HEK293 (cell line): Measurements from ENCODE around the gene ZNF112.

Experiments used
- BCL11A ChIP-seq: fragments of 450-650 bp; formaldehyde crosslinking; IDR thresholded peaks from 2 replicates; pipeline ENCODE4 v1.5.1; 2016; ENCODE audit warnings: low read depth, missing biosample characterization, missing genetic modification characterization
- HOXA7 ChIP-seq: sonication (generic); formaldehyde crosslinking; IDR thresholded peaks from 2 replicates; pipeline ENCODE4 v1.8.1; 2022; ENCODE audit warnings: missing genetic modification reagents, borderline replicate concordance
- KLF1 ChIP-seq: fragments of 450-650 bp; formaldehyde crosslinking; IDR thresholded peaks from 2 replicates; pipeline ENCODE4 v1.5.1; 2016; ENCODE audit warnings: missing biosample characterization, missing genetic modification characterization
- SCRT2 ChIP-seq: fragments of 450-650 bp; formaldehyde crosslinking; IDR thresholded peaks from 2 replicates; pipeline ENCODE4 v1.5.1; 2016; ENCODE audit warnings: missing biosample characterization, missing genetic modification characterization
- WT1 ChIP-seq: fragments of 450-650 bp; formaldehyde crosslinking; IDR thresholded peaks from 2 replicates; pipeline ENCODE4 v1.5.1; 2016; ENCODE audit warnings: missing biosample characterization, missing genetic modification characterization
- ZBTB17 ChIP-seq: fragments of 450-650 bp; formaldehyde crosslinking; IDR thresholded peaks from 2 replicates; pipeline ENCODE4 v1.5.1; 2016; ENCODE audit warnings: missing biosample characterization, missing genetic modification characterization
- ZBTB20 ChIP-seq: fragments of 450-650 bp; formaldehyde crosslinking; IDR thresholded peaks from 2 replicates; pipeline ENCODE4 v1.5.1; 2016; ENCODE audit warnings: missing biosample characterization, missing genetic modification characterization
- ZBTB21 ChIP-seq: fragments of 450-650 bp; formaldehyde crosslinking; IDR thresholded peaks from 2 replicates; pipeline ENCODE4 v1.5.1; 2017; ENCODE audit warnings: missing biosample characterization, missing genetic modification characterization
- ZNF121 ChIP-seq: fragments of 450-650 bp; formaldehyde crosslinking; IDR thresholded peaks from 2 replicates; pipeline ENCODE4 v1.5.1; 2016; ENCODE audit warnings: missing biosample characterization, missing genetic modification characterization
- ZNF146 ChIP-seq: fragments of 450-650 bp; formaldehyde crosslinking; IDR thresholded peaks from 2 replicates; pipeline ENCODE4 v1.5.1; 2016; ENCODE audit warnings: missing biosample characterization, missing genetic modification characterization
- ZNF214 ChIP-seq: fragments of 450-650 bp; formaldehyde crosslinking; IDR thresholded peaks from 2 replicates; pipeline ENCODE4 v1.5.1; 2017; ENCODE audit warnings: missing biosample characterization, mild to moderate bottlenecking, missing genetic modification characterization, borderline replicate concordance
- ZNF24 ChIP-seq: fragments of 450-650 bp; formaldehyde crosslinking; IDR thresholded peaks from 2 replicates; pipeline ENCODE4 v1.5.1; 2016; ENCODE audit warnings: missing biosample characterization, missing genetic modification characterization
- ZNF302 ChIP-seq: fragments of 450-650 bp; formaldehyde crosslinking; IDR thresholded peaks from 2 replicates; pipeline ENCODE4 v1.5.1; 2016; ENCODE audit warnings: missing biosample characterization, missing genetic modification characterization, low read depth
- ZNF335 ChIP-seq: fragments of 450-650 bp; formaldehyde crosslinking; conservative IDR thresholded peaks from 2 replicates; pipeline ENCODE4 v1.5.1; 2016; ENCODE audit warnings: missing biosample characterization, missing genetic modification characterization
- ZNF394 ChIP-seq: fragments of 450-650 bp; formaldehyde crosslinking; IDR thresholded peaks from 2 replicates; pipeline ENCODE4 v1.5.1; 2016; ENCODE audit warnings: missing biosample characterization, missing genetic modification characterization, mild to moderate bottlenecking, moderate library complexity, borderline replicate concordance
- ZNF560 ChIP-seq: fragments of 450-650 bp; formaldehyde crosslinking; IDR thresholded peaks from 2 replicates; pipeline ENCODE4 v1.5.1; 2017; ENCODE audit warnings: missing biosample characterization, missing genetic modification characterization, borderline replicate concordance
- TF ChIP-seq, protein P1 (sequence below): IDR thresholded peaks from 2 replicates; pipeline ENCODE4 v1.6.1; 2011; ENCODE audit warnings: mild to moderate bottlenecking, low read depth, low read length, borderline replicate concordance
- TF ChIP-seq, protein P2 (sequence below): fragments of 450-650 bp; formaldehyde crosslinking; IDR thresholded peaks from 2 replicates; pipeline ENCODE4 v1.5.1; 2016; ENCODE audit warnings: missing biosample characterization, missing genetic modification characterization, borderline replicate concordance
- TF ChIP-seq, protein P3 (sequence below): fragments of 450-650 bp; formaldehyde crosslinking; conservative IDR thresholded peaks from 2 replicates; pipeline ENCODE4 v1.5.1; 2016; ENCODE audit warnings: low read depth, missing biosample characterization, missing genetic modification characterization
- TF ChIP-seq, protein P4 (sequence below): fragments of 450-650 bp; formaldehyde crosslinking; IDR thresholded peaks from 2 replicates; pipeline ENCODE4 v1.5.1; 2016; ENCODE audit warnings: missing biosample characterization, missing genetic modification characterization
- TF ChIP-seq, protein P5 (sequence below): fragments of 450-650 bp; formaldehyde crosslinking; IDR thresholded peaks from 2 replicates; pipeline ENCODE4 v1.5.0; 2017; ENCODE audit warnings: missing biosample characterization, missing genetic modification characterization, borderline replicate concordance

ZNF112 gene

DNA sequence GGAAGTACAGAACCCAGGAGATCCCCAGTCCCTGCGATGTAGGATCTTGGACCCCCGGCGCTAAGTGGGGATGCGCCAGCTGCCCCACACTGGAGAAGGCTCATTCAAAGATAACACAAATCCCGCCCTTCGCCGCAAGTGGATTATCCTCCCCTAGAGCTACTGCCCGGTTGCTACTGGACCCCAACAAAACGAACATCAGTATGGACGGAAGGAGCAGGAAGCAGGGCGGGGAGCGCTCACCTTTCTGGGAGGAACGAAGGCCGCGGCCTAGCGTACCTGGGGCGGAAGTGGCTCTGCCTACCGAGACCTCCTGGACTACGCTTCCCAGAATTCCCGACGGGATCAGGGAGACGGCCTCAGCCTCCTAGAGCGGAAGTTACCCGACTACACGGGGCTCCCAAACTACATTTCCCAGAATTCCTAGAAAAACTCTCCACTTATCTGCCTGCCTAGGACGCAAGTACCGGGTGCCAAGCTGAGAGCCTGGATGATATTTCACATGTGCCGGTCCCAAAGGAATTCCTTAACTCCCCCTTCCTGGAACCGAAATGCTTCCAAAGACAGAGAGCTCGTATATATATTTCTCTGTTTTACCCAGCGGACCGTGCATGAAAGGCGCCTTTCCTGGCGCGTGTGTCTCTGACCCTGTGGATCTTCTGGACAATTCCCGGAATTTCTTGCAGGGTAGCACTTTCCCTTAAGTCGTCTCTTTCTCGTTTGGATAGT is at the start of gene ZNF112 (continued):
- TF ChIP-seq ZNF394 (tag by site-specific recombination), result no peak
- no peak for TF ChIP-seq ZNF214
- TF ChIP-seq HOXA7 (CRISPR knock-in tag), result no peak
- TF ChIP-seq KLF1 (tag by site-specific recombination), result no peak
- no peak for TF ChIP-seq SCRT2 (tag by site-specific recombination)
- TF ChIP-seq ZNF302 (tag by site-specific recombination), result no peak
- TF ChIP-seq, protein P1, sequence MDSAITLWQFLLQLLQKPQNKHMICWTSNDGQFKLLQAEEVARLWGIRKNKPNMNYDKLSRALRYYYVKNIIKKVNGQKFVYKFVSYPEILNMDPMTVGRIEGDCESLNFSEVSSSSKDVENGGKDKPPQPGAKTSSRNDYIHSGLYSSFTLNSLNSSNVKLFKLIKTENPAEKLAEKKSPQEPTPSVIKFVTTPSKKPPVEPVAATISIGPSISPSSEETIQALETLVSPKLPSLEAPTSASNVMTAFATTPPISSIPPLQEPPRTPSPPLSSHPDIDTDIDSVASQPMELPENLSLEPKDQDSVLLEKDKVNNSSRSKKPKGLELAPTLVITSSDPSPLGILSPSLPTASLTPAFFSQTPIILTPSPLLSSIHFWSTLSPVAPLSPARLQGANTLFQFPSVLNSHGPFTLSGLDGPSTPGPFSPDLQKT, result no peak
- TF ChIP-seq, protein P2, sequence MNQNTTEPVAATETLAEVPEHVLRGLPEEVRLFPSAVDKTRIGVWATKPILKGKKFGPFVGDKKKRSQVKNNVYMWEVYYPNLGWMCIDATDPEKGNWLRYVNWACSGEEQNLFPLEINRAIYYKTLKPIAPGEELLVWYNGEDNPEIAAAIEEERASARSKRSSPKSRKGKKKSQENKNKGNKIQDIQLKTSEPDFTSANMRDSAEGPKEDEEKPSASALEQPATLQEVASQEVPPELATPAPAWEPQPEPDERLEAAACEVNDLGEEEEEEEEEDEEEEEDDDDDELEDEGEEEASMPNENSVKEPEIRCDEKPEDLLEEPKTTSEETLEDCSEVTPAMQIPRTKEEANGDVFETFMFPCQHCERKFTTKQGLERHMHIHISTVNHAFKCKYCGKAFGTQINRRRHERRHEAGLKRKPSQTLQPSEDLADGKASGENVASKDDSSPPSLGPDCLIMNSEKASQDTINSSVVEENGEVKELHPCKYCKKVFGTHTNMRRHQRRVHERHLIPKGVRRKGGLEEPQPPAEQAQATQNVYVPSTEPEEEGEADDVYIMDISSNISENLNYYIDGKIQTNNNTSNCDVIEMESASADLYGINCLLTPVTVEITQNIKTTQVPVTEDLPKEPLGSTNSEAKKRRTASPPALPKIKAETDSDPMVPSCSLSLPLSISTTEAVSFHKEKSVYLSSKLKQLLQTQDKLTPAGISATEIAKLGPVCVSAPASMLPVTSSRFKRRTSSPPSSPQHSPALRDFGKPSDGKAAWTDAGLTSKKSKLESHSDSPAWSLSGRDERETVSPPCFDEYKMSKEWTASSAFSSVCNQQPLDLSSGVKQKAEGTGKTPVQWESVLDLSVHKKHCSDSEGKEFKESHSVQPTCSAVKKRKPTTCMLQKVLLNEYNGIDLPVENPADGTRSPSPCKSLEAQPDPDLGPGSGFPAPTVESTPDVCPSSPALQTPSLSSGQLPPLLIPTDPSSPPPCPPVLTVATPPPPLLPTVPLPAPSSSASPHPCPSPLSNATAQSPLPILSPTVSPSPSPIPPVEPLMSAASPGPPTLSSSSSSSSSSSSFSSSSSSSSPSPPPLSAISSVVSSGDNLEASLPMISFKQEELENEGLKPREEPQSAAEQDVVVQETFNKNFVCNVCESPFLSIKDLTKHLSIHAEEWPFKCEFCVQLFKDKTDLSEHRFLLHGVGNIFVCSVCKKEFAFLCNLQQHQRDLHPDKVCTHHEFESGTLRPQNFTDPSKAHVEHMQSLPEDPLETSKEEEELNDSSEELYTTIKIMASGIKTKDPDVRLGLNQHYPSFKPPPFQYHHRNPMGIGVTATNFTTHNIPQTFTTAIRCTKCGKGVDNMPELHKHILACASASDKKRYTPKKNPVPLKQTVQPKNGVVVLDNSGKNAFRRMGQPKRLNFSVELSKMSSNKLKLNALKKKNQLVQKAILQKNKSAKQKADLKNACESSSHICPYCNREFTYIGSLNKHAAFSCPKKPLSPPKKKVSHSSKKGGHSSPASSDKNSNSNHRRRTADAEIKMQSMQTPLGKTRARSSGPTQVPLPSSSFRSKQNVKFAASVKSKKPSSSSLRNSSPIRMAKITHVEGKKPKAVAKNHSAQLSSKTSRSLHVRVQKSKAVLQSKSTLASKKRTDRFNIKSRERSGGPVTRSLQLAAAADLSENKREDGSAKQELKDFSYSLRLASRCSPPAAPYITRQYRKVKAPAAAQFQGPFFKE (tag by site-specific recombination), result no peak
- TF ChIP-seq, protein P3, sequence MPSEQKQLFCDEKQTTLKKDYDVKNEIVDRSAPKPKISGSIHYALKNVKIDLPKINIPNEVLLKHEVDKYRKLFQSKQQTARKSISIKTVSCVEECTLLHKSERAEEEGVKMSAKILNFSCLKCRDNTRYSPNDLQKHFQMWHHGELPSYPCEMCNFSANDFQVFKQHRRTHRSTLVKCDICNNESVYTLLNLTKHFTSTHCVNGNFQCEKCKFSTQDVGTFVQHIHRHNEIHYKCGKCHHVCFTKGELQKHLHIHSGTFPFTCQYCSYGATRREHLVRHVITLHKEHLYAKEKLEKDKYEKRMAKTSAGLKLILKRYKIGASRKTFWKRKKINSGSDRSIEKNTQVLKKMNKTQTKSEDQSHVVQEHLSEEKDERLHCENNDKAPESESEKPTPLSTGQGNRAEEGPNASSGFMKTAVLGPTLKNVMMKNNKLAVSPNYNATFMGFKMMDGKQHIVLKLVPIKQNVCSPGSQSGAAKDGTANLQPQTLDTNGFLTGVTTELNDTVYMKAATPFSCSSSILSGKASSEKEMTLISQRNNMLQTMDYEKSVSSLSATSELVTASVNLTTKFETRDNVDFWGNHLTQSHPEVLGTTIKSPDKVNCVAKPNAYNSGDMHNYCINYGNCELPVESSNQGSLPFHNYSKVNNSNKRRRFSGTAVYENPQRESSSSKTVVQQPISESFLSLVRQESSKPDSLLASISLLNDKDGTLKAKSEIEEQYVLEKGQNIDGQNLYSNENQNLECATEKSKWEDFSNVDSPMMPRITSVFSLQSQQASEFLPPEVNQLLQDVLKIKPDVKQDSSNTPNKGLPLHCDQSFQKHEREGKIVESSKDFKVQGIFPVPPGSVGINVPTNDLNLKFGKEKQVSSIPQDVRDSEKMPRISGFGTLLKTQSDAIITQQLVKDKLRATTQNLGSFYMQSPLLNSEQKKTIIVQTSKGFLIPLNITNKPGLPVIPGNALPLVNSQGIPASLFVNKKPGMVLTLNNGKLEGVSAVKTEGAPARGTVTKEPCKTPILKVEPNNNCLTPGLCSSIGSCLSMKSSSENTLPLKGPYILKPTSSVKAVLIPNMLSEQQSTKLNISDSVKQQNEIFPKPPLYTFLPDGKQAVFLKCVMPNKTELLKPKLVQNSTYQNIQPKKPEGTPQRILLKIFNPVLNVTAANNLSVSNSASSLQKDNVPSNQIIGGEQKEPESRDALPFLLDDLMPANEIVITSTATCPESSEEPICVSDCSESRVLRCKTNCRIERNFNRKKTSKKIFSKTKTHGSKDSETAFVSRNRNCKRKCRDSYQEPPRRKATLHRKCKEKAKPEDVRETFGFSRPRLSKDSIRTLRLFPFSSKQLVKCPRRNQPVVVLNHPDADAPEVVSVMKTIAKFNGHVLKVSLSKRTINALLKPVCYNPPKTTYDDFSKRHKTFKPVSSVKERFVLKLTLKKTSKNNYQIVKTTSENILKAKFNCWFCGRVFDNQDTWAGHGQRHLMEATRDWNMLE (tag by site-specific recombination), result peak; percentile 77; the same call in 1 of the 2 replicates
- TF ChIP-seq ZBTB17, result peak; percentile 93
- no peak for TF ChIP-seq ZNF146
- no peak for TF ChIP-seq ZNF24 (tag by site-specific recombination)
- TF ChIP-seq WT1, result no peak
- TF ChIP-seq ZBTB20, result peak; percentile 64; the same call in 1 of the 2 replicates
- TF ChIP-seq ZNF121, result no peak
- TF ChIP-seq, protein P4, sequence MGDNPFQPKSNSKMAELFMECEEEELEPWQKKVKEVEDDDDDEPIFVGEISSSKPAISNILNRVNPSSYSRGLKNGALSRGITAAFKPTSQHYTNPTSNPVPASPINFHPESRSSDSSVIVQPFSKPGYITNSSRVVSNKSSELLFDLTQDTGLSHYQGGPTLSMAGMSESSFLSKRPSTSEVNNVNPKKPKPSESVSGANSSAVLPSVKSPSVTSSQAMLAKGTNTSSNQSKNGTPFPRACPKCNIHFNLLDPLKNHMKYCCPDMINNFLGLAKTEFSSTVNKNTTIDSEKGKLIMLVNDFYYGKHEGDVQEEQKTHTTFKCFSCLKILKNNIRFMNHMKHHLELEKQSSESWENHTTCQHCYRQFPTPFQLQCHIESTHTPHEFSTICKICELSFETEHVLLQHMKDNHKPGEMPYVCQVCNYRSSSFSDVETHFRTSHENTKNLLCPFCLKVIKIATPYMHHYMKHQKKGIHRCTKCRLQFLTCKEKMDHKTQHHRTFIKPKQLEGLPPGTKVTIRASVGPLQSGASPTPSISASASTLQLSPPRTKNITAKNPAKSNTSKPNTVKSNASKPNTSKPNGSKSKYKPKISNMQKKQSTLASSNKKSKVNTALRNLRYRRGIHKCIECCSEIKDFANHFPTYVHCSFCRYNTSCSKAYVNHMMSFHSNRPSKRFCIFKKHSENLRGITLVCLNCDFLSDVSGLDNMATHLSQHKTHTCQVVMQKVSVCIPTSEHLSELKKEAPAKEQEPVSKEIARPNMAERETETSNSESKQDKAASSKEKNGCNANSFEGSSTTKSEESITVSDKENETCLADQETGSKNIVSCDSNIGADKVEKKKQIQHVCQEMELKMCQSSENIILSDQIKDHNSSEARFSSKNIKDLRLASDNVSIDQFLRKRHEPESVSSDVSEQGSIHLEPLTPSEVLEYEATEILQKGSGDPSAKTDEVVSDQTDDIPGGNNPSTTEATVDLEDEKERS, result no peak
- peak; percentile 98 for TF ChIP-seq ZNF335 (tag by site-specific recombination)
- TF ChIP-seq ZNF560, result no peak
- TF ChIP-seq ZBTB21 (tag by site-specific recombination), result no peak
- TF ChIP-seq, protein P5, sequence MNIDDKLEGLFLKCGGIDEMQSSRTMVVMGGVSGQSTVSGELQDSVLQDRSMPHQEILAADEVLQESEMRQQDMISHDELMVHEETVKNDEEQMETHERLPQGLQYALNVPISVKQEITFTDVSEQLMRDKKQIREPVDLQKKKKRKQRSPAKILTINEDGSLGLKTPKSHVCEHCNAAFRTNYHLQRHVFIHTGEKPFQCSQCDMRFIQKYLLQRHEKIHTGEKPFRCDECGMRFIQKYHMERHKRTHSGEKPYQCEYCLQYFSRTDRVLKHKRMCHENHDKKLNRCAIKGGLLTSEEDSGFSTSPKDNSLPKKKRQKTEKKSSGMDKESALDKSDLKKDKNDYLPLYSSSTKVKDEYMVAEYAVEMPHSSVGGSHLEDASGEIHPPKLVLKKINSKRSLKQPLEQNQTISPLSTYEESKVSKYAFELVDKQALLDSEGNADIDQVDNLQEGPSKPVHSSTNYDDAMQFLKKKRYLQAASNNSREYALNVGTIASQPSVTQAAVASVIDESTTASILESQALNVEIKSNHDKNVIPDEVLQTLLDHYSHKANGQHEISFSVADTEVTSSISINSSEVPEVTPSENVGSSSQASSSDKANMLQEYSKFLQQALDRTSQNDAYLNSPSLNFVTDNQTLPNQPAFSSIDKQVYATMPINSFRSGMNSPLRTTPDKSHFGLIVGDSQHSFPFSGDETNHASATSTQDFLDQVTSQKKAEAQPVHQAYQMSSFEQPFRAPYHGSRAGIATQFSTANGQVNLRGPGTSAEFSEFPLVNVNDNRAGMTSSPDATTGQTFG (tag by site-specific recombination), result no peak
- TF ChIP-seq BCL11A (tag by site-specific recombination), result no peak
